ENCODE results near the gene SSTR1. TPM values are rescaled to one million over a fixed set of nuclear protein-coding genes. Genes with fewer than 3 reads are reported as not detected.

SSTR1 gene
- total RNA-seq, 2 donors from 2014 or later: not detected

Other genes with a start within 250 kb of the SSTR1 start
- not detected for gene CLEC14A, start 48.2 kb downstream of the SSTR1 start, total RNA-seq